HEK293 (cell line): ENCODE data around the gene LDB1.

Experiments used
- EGR2 ChIP-seq: fragments of 450-650 bp; formaldehyde crosslinking; IDR thresholded peaks from 2 replicates; pipeline ENCODE4 v1.5.1; 2016; ENCODE audit warnings: low read depth, missing biosample characterization, missing genetic modification characterization
- GLIS1 ChIP-seq: fragments of 450-650 bp; formaldehyde crosslinking; IDR thresholded peaks from 2 replicates; pipeline ENCODE4 v1.5.1; 2016; ENCODE audit warnings: missing biosample characterization, missing genetic modification characterization
- KLF10 ChIP-seq: fragments of 450-650 bp; IDR thresholded peaks from 2 replicates; pipeline ENCODE4 v1.5.1; 2018; ENCODE audit warnings: missing biosample characterization, mild to moderate bottlenecking, missing genetic modification characterization
- OSR2 ChIP-seq: fragments of 450-650 bp; formaldehyde crosslinking; IDR thresholded peaks from 2 replicates; pipeline ENCODE4 v1.5.1; 2016; ENCODE audit warnings: missing biosample characterization, missing genetic modification characterization
- PRDM10 ChIP-seq: fragments of 450-650 bp; formaldehyde crosslinking; IDR thresholded peaks from 2 replicates; pipeline ENCODE4 v1.5.1; 2016; ENCODE audit warnings: missing biosample characterization, missing genetic modification characterization
- SETDB1 ChIP-seq: IDR thresholded peaks from one replicate; pipeline ENCODE4 v1.6.1; 2017; ENCODE audit warnings: mild to moderate bottlenecking, low read length, moderate library complexity, mixed read lengths; ENCODE audit not compliant: insufficient read length
- WT1 ChIP-seq: fragments of 450-650 bp; formaldehyde crosslinking; IDR thresholded peaks from 2 replicates; pipeline ENCODE4 v1.5.1; 2016; ENCODE audit warnings: missing biosample characterization, missing genetic modification characterization
- ZBTB20 ChIP-seq: fragments of 450-650 bp; formaldehyde crosslinking; IDR thresholded peaks from 2 replicates; pipeline ENCODE4 v1.5.1; 2016; ENCODE audit warnings: missing biosample characterization, missing genetic modification characterization
- ZBTB48 ChIP-seq: fragments of 450-650 bp; formaldehyde crosslinking; IDR thresholded peaks from 2 replicates; pipeline ENCODE4 v1.5.1; 2016; ENCODE audit warnings: missing biosample characterization, missing genetic modification characterization
- ZFHX2 ChIP-seq: fragments of 450-650 bp; formaldehyde crosslinking; conservative IDR thresholded peaks from 2 replicates; pipeline ENCODE4 v1.5.1; 2016; ENCODE audit warnings: missing biosample characterization, missing genetic modification characterization
- ZFP69B ChIP-seq: fragments of 450-650 bp; formaldehyde crosslinking; IDR thresholded peaks from 2 replicates; pipeline ENCODE4 v1.5.1; 2016; ENCODE audit warnings: missing biosample characterization, missing genetic modification characterization
- ZNF121 ChIP-seq: fragments of 450-650 bp; formaldehyde crosslinking; IDR thresholded peaks from 2 replicates; pipeline ENCODE4 v1.5.1; 2016; ENCODE audit warnings: missing biosample characterization, missing genetic modification characterization
- ZNF175 ChIP-seq: fragments of 450-650 bp; formaldehyde crosslinking; IDR thresholded peaks from 2 replicates; pipeline ENCODE4 v1.5.1; 2016; ENCODE audit warnings: missing biosample characterization, missing genetic modification characterization
- ZNF19 ChIP-seq: fragments of 450-650 bp; formaldehyde crosslinking; IDR thresholded peaks from 2 replicates; pipeline ENCODE4; 2016; ENCODE audit warnings: missing biosample characterization, missing genetic modification characterization, low read depth
- ZNF2 ChIP-seq: fragments of 450-650 bp; formaldehyde crosslinking; IDR thresholded peaks from 2 replicates; pipeline ENCODE4 v1.5.1; 2016; ENCODE audit warnings: missing biosample characterization, missing genetic modification characterization
- ZNF223 ChIP-seq: fragments of 450-650 bp; formaldehyde crosslinking; IDR thresholded peaks from 2 replicates; pipeline ENCODE4 v1.5.1; 2016; ENCODE audit warnings: missing biosample characterization, missing genetic modification characterization
- ZNF248 ChIP-seq: fragments of 450-650 bp; formaldehyde crosslinking; IDR thresholded peaks from 2 replicates; pipeline ENCODE4 v1.5.1; 2017; ENCODE audit warnings: missing biosample characterization, missing genetic modification characterization
- ZNF354C ChIP-seq: fragments of 450-650 bp; formaldehyde crosslinking; IDR thresholded peaks from 2 replicates; pipeline ENCODE4 v1.5.1; 2016; ENCODE audit warnings: missing biosample characterization, missing genetic modification characterization, low read depth, borderline replicate concordance
- ZNF394 ChIP-seq: fragments of 450-650 bp; formaldehyde crosslinking; IDR thresholded peaks from 2 replicates; pipeline ENCODE4 v1.5.1; 2016; ENCODE audit warnings: missing biosample characterization, missing genetic modification characterization, mild to moderate bottlenecking, moderate library complexity, borderline replicate concordance
- ZNF398 ChIP-seq: fragments of 450-650 bp; formaldehyde crosslinking; IDR thresholded peaks from 2 replicates; pipeline ENCODE4 v1.5.1; 2017; ENCODE audit warnings: missing biosample characterization, missing genetic modification characterization
- ZNF404 ChIP-seq: fragments of 450-650 bp; formaldehyde crosslinking; IDR thresholded peaks from 2 replicates; pipeline ENCODE4 v1.5.1; 2017; ENCODE audit warnings: missing biosample characterization, missing genetic modification characterization
- ZNF416 ChIP-seq: fragments of 450-650 bp; formaldehyde crosslinking; IDR thresholded peaks from 2 replicates; pipeline ENCODE4 v1.5.1; 2016; ENCODE audit warnings: missing biosample characterization, missing genetic modification characterization
- ZNF521 ChIP-seq: fragments of 450-650 bp; formaldehyde crosslinking; IDR thresholded peaks from 2 replicates; pipeline ENCODE4 v1.5.1; 2017; ENCODE audit warnings: missing biosample characterization, mild to moderate bottlenecking, missing genetic modification characterization
- ZNF571 ChIP-seq: fragments of 450-650 bp; formaldehyde crosslinking; IDR thresholded peaks from 2 replicates; pipeline ENCODE4 v1.5.0; 2017; ENCODE audit warnings: missing biosample characterization, missing genetic modification characterization
- ZNF600 ChIP-seq: fragments of 450-650 bp; formaldehyde crosslinking; IDR thresholded peaks from 2 replicates; pipeline ENCODE4 v1.5.1; 2016; ENCODE audit warnings: missing biosample characterization, missing genetic modification characterization
- ZNF623 ChIP-seq: fragments of 450-650 bp; formaldehyde crosslinking; IDR thresholded peaks from 2 replicates; pipeline ENCODE4 v1.5.1; 2016; ENCODE audit warnings: missing biosample characterization, missing genetic modification characterization
- ZNF664 ChIP-seq: fragments of 450-650 bp; formaldehyde crosslinking; IDR thresholded peaks from 2 replicates; pipeline ENCODE4 v1.5.1; 2016; ENCODE audit warnings: missing biosample characterization, missing genetic modification characterization
- ZXDB ChIP-seq: fragments of 450-650 bp; formaldehyde crosslinking; IDR thresholded peaks from 2 replicates; pipeline ENCODE4 v1.5.1; 2016; ENCODE audit warnings: missing biosample characterization, missing genetic modification characterization
- TF ChIP-seq, protein P1 (sequence below): fragments of 450-650 bp; formaldehyde crosslinking; IDR thresholded peaks from 2 replicates; pipeline ENCODE4 v1.5.1; 2016; ENCODE audit warnings: missing biosample characterization, missing genetic modification characterization
- TF ChIP-seq, protein P2 (sequence below): fragments of 450-650 bp; formaldehyde crosslinking; IDR thresholded peaks from 2 replicates; pipeline ENCODE4 v1.5.1; 2016; ENCODE audit warnings: missing biosample characterization, missing genetic modification characterization
- TF ChIP-seq, protein P3 (sequence below): fragments of 450-650 bp; formaldehyde crosslinking; IDR thresholded peaks from 2 replicates; pipeline ENCODE4 v1.5.1; 2016; ENCODE audit warnings: missing biosample characterization, missing genetic modification characterization, low read depth

Gene LDB1

GRCh38 chr10:102150970-102151773 lies 31.0 kb upstream of the LDB1 start (continued):
- TF ChIP-seq ZBTB48 (tag by site-specific recombination) = peak; percentile 70
- TF ChIP-seq ZNF248 = no peak
- no peak for TF ChIP-seq ZFP69B (tag by site-specific recombination)
- TF ChIP-seq, protein P1, sequence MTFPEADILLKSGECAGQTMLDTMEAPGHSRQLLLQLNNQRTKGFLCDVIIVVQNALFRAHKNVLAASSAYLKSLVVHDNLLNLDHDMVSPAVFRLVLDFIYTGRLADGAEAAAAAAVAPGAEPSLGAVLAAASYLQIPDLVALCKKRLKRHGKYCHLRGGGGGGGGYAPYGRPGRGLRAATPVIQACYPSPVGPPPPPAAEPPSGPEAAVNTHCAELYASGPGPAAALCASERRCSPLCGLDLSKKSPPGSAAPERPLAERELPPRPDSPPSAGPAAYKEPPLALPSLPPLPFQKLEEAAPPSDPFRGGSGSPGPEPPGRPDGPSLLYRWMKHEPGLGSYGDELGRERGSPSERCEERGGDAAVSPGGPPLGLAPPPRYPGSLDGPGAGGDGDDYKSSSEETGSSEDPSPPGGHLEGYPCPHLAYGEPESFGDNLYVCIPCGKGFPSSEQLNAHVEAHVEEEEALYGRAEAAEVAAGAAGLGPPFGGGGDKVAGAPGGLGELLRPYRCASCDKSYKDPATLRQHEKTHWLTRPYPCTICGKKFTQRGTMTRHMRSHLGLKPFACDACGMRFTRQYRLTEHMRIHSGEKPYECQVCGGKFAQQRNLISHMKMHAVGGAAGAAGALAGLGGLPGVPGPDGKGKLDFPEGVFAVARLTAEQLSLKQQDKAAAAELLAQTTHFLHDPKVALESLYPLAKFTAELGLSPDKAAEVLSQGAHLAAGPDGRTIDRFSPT = no peak
- peak; percentile 32; the same call in 1 of the 2 replicates for TF ChIP-seq EGR2 (tag by site-specific recombination)
- no peak for TF ChIP-seq ZNF354C (tag by site-specific recombination)
- no peak for TF ChIP-seq ZNF394
- TF ChIP-seq ZNF623 (tag by site-specific recombination) = no peak
- TF ChIP-seq ZNF175 (tag by site-specific recombination) = no peak
- peak; percentile 10 for TF ChIP-seq KLF10 (tag by site-specific recombination)
- TF ChIP-seq ZNF121 (tag by site-specific recombination) = peak; percentile 98
- no peak for TF ChIP-seq ZNF19 (tag by site-specific recombination)
- no peak for TF ChIP-seq ZNF404
- peak; percentile 50 for TF ChIP-seq ZFHX2 (tag by site-specific recombination)
- TF ChIP-seq, protein P2, sequence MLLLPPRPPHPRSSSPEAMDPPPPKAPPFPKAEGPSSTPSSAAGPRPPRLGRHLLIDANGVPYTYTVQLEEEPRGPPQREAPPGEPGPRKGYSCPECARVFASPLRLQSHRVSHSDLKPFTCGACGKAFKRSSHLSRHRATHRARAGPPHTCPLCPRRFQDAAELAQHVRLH = peak; percentile 77; the same call in 1 of the 2 replicates
- no peak for TF ChIP-seq SETDB1
- TF ChIP-seq PRDM10 (tag by site-specific recombination) = peak; percentile 22
- TF ChIP-seq OSR2 (tag by site-specific recombination) = 0 out of 2 replicates have a peak, but pooled peaks have one; percentile 30
- no peak for TF ChIP-seq ZNF223 (tag by site-specific recombination)
- 0 out of 2 replicates have a peak, but pooled peaks have one; percentile 13 for TF ChIP-seq ZNF2
- TF ChIP-seq WT1 (tag by site-specific recombination) = 0 out of 2 replicates have a peak, but pooled peaks have one; percentile 24
- TF ChIP-seq GLIS1 (tag by site-specific recombination) = peak; percentile 5; the same call in 1 of the 2 replicates
- TF ChIP-seq, protein P3, sequence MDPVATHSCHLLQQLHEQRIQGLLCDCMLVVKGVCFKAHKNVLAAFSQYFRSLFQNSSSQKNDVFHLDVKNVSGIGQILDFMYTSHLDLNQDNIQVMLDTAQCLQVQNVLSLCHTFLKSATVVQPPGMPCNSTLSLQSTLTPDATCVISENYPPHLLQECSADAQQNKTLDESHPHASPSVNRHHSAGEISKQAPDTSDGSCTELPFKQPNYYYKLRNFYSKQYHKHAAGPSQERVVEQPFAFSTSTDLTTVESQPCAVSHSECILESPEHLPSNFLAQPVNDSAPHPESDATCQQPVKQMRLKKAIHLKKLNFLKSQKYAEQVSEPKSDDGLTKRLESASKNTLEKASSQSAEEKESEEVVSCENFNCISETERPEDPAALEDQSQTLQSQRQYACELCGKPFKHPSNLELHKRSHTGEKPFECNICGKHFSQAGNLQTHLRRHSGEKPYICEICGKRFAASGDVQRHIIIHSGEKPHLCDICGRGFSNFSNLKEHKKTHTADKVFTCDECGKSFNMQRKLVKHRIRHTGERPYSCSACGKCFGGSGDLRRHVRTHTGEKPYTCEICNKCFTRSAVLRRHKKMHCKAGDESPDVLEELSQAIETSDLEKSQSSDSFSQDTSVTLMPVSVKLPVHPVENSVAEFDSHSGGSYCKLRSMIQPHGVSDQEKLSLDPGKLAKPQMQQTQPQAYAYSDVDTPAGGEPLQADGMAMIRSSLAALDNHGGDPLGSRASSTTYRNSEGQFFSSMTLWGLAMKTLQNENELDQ (tag by site-specific recombination) = no peak
- TF ChIP-seq ZNF521 (tag by site-specific recombination) = no peak
- TF ChIP-seq ZNF600 (tag by site-specific recombination) = peak; percentile 87
- no peak for TF ChIP-seq ZNF416 (tag by site-specific recombination)
- TF ChIP-seq ZXDB (tag by site-specific recombination) = no peak
- TF ChIP-seq ZNF398 = peak; percentile 54
- no peak for TF ChIP-seq ZNF571 (tag by site-specific recombination)
- peak; percentile 32; the same call in 1 of the 2 replicates for TF ChIP-seq ZBTB20 (tag by site-specific recombination)
- no peak for TF ChIP-seq ZNF664 (tag by site-specific recombination)
- TF ChIP-seq, all 188 proteins: peak for 14
